ENCODE results near the gene ZNF229.
"Not testable (repeated sequence)": the region's sequence is repeated elsewhere in the genome, so short reads cannot be mapped to it uniquely, and the experiment has no call there.

The ZNF229 gene

DNA sequence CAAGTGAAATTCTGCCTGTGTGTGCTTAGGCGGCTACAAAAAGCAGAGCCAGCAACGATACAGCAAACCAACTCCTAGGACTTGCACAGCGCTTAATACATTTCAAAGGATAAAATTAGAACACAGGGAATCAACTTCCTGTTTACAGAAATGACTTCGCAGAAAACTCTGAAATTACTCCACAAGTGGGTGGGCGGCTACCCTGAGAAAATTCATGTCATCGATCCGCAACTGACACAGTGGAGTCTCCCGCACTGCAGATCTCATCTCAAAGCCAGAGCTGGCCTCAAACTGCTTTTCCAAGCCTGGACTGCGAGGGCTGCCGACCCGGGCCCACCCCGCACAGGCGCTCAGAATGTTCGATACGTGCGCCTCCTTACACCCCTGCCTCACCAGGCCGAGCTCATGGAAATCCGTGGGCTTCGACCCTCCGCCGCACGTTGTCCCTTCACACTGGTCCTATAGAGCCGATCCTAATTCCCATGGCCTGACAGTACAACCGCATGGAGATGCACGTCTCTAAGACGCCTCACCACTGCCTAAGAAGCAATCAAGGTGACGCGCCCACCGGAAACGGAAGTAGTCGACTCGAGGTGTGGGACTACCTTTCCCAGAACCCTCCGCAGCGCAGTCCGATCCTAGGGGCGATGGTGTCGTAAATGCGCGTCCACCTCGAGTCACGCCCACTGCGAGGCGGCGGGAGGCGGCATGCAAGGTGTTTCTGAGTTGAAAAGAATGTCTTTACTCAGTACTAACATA lies at the start of gene ZNF229:
Gene ZNF229, minus strand, starts transcription at position 557 of the 759 bp plus-strand sequence. CDS start 5,625 bp downstream, outside the sequence.
- peak; percentile 14 to 45 (median 36) for DNase-seq (ENCODE audit: low read depth in 2 of 3, low spot score in 2 of 3)

DNA sequence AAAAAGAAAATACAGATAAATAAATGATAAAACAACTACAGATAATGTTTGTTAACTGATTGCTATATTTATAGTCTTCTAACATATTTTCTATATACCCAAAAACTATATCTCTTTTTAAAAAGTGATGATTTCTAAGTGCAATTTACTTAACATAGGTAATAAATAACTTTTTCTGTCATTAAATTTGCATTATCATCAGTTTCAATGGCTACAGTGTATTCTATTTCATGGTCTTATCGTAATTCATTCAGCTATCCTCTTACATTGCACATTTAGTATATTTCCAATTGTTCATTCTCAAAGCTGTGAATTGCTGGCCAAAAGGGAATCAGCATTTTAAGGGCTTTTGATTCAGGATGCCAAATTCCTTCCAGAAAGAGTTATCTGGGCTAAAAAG lies 48.4 kb upstream of the ZNF229 start:
- DNase-seq (ENCODE audit: low read depth in 2 of 3, low spot score in 2 of 3), result no peak

DNA sequence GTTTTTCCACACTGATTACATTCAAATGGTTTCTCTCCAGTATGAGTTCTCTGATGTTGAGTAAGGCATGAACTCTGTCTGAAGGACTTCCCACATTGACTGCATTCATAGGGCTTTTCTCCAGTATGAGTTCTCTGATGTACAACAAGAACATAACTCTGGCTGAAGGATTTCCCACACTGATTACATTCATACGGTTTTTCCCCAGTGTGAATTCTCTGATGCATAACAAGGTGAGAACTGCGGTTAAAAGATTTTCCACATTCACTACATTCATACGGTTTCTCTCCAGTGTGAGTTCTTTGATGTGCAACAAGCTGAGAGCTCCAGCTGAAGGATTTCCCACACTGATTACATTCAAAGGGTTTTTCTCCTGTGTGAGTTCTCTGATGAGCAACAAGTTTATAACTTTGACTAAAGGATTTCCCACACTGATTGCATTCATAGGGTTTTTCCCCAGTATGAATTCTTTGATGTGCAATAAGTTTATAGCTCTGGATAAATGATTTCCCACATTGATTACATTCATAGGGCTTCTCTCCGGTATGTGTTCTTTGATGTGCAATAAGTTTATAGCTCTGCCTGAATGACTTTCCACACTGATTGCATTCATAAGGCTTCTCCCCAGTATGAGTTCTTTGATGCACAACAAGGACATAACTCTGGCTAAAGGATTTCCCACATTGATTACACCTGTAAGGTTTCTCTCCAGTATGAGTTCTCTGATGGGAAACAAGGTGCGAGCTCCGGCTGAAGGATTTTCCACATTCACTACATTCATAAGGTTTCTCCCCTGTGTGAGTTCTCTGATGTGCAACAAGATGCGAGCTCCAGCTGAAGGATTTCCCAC lies 28.5 kb upstream of the ZNF229 start:
- no peak for DNase-seq (ENCODE audit: low read depth in 2 of 3, low spot score in 2 of 3)

DNA sequence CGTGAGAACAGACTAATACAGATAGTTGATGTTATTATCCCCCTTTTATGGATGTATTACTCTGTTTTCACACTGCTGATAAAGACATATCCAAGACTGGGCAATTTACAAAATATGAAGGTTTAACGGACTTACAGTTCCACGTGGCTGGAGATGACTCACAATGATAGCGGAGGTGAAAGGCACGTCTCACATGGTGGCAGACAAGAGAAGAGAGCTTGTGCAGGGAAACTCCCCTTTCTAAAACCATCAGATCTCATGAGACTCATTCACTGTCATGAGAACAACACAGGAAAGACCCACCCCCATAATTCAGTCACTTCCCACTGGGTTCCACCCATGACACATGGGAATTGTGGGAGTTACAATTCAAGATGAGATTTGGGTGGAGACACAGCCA lies 20.5 kb upstream of the ZNF229 start:
- DNase-seq (ENCODE audit: low read depth in 2 of 3, low spot score in 2 of 3), result not testable (repeated sequence)

DNA sequence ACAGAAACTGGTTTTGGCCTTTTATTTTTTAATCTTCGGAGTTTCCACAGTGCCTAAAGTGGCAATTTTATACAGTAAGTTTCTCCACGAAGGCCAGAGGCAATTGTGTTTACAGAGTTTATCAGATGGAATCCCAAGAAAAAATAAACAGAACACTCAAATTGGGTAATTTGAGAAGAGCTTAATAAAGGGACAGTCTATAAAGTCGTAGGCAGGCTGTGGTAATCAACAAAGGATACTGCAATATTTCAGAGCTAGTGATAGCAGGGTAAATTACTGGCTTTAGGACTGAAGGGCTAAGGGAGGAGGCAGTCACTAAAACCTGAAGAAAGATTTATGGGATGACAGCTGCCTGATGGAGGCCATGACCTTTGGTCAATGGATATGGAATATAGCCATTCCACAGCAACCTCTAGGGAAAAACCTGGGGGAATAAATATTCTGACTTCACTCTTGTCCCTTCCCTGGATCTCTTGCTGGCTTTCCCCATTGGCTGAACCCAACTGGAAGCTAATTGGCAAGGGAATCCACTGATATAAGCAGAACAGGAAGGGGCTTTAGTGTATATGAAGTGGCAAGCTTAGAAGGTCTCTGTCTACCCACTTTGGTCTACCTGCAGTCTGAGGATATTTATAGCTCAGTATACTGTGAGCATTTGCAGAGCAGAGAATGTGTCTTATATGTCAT lies 14.5 kb upstream of the ZNF229 start:
- not testable (repeated sequence) for DNase-seq (ENCODE audit: low read depth in 2 of 3, low spot score in 2 of 3)

DNA sequence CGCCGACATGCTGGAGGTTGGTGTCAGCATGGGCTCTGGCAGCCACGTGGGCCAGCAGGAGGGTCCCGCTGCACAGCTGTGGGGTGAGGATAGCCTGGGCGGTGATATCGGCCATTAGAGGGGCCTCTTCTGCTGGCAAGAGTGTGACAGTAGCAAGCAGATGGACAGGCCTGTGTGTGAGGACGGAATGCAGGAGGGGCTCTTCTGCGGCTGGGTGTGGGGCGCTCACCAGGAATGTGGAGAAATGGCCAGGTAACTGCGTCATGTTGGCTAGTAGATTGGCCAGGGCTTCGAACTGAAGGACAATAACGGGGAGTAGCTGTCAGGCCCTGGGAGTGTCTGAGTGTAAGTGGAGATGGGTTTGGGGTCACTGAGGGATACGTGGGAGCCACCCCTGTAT lies 7.7 kb upstream of the ZNF229 start:
- DNase-seq (ENCODE audit: low read depth in 2 of 3, low spot score in 2 of 3), result not testable (repeated sequence)

DNA sequence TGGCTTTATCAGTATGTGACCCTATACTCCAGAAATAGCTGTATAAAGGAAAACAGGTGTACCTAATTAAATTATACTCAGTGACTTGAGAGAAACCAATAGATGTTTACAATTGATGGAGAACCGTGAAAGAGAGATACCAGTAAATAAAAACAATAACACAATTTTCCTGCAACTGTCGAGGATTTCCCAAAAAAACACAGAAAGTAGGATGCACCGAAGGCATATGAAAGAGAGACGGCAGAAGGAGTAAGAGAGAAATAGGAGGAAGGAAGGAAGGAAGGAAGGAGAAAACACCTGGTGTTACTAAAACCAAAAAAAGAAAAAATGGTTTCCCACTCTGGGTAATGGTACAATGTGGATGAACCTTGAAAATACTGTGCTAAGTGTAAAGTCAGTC lies 6.8 kb upstream of the ZNF229 start:
- DNase-seq (ENCODE audit: low read depth in 2 of 3, low spot score in 2 of 3), result no peak

DNA sequence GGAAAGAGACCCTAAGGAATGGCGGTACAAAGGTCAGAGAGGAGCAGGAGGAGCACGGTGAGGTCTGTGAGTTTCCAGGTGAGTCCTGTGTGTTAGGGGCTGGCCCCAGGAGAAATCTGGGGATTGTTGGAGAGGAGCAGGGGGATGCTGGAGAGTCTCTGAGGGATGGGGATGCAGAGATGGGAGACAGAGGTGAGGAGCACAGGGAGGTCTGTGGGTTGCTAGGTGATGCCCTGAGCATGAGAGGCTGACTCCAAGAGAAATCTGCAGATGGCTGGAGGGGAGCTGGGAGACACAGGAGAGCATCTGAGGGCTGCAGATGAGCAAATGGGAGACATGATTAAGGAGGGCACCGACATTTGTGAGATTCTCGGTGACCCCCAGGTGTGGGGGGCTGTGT lies 4.1 kb upstream of the ZNF229 start:
- no peak for DNase-seq (ENCODE audit: low read depth in 2 of 3, low spot score in 2 of 3)

DNA sequence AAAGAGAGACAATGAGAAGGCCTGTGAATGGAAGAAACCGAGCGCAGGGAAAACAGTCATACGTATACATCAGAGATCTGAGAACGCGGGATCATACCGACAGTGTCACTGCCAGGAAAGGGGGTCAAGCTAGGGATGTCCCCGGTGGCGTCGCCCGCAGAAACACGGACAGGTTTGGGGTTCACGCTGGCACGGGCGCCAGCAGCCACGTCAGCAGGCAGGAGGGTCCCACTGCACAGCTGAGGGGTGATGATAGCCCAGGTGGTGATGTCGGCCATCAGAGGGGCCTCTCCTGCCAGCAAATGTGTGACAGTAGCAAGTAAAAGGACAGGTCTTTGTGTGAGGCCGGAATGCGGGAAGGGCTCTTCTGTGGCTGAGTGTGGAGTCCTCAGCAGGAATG lies 3.4 kb upstream of the ZNF229 start:
- DNase-seq (ENCODE audit: low read depth in 2 of 3, low spot score in 2 of 3), result no peak

DNA sequence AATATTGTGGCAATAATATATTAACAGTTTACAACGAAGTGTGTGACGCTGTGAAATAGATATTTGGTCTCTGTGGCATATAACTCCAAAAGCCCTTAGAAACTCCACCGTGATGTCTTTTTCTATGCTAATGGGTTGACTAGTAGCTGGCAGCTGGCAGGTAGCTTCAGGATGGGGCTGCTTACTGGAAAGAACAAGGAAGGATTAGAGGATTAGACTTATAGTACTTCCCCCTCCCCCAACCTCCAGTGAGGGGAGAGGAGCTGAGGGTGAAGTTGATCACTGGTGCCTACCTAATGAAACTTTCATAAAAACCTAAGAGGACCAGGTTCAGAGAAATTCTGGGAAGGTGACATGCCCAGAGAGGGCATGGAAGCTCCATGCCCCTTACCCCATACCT lies 9.8 kb downstream of the ZNF229 start:
- DNase-seq (ENCODE audit: low read depth in 2 of 3, low spot score in 2 of 3), result no peak

DNA sequence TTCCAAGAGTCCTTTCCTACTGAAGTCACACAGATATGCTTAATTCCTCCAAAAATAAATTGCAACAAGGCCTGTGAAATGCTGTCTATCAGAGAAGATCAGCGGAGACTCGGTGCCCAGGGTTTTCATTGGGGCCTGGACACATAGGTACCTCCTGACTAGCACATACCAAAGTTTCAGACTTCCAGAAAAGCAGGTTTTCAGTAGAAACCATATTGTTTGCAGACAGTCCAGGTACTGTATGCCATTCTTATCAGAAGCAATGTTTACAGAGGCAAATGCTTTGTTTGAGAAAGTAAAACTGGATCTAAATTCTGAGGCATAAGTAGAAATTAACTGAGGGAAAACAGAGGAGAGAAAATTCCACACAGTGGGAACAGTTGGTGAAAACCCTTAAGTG lies 12.8 kb downstream of the ZNF229 start:
- no peak for DNase-seq (ENCODE audit: low read depth in 2 of 3, low spot score in 2 of 3)

DNA sequence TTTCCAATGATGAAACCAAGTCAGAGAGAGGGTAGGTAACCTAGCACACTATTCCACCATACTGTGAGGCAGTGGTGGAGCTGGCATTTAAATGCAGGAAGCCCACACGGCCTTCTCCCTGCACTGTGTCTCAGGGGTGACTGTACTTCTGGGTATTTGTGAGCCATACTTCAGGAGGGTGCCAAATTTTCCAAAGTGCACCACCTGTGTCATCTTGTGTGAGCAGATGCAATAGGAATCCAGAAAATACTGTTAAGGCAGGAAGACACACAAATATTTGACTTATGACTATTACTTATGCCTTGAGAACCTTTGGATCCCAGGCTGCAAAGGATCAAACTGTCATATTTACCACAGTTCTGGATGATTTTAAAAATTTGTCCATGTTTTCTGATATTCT lies 17.3 kb downstream of the ZNF229 start:
- DNase-seq (ENCODE audit: low read depth in 2 of 3, low spot score in 2 of 3), result no peak

DNA sequence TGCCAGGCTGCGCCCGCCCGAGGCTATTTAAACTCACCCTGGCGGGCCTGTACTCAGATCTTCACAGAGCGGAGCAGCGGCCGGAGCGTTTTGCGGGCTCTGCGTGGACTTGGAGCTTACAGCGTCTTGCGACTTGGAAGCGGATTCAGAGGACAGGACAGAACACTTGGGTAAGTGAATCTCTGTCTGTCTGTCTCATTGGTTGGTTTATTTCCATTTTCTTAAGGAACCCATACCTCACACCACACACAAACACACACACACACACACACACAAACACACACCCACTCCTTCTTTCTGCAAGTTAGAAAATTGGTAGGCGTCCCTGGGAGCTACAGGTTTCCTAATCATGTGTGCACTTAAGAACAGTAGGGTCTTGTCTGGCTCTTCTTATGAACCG lies 32.7 kb downstream of the ZNF229 start:
- not testable (repeated sequence) for DNase-seq (ENCODE audit: low read depth in 2 of 3, low spot score in 2 of 3)

DNA sequence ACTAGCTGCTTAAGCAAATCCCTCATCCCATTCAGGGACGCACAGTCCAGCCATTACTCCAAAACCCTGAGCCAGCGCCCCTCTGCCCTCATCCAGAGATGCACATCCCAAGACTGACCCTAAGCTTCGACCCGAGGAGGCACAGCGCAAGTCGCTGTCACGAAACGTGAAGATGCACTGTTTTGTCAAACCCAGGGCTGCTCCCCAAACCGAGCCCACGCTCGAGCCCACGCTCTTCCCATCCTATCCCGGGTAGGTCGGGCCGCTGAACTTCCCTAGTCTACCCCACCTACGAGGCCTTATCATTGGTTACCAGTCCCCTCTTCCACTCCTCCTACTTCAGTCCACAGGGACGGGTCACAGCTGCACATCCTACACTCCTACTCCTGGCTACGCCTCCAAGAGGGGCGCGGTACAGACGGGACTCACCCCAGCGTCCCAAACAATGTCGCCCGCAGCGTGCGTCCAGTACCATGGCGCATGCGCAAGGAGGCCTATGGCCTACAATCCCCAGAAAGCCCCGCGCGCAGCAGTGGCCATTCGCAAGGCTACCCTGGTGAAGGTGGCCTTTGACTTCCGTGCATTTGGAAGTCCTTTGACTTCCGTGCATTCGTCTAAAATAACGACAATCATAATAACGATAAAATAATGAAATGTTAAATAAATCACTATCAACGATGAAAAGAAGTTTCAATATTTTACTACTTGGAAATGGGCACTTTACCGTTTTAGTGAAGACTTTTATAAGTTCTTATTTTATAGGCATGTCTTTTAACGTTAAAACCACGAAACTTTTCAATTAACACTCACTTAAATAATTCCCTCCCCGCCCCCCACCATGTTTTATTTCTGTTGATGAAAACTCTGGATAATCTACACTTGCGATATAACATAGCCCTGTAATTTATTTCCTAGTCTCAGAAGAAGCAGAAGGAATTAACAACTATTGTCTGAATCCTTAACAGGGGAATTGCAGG lies 46.8 kb downstream of the ZNF229 start, which contains the start of gene ZNF285:
Gene ZNF285, minus strand, starts transcription at position 470 of the 977 bp plus-strand sequence. CDS start 4,395 bp downstream, outside the sequence.
- peak; percentile 37 to 50 (median 40) for DNase-seq (ENCODE audit: low read depth in 2 of 3, low spot score in 2 of 3)

DNA sequence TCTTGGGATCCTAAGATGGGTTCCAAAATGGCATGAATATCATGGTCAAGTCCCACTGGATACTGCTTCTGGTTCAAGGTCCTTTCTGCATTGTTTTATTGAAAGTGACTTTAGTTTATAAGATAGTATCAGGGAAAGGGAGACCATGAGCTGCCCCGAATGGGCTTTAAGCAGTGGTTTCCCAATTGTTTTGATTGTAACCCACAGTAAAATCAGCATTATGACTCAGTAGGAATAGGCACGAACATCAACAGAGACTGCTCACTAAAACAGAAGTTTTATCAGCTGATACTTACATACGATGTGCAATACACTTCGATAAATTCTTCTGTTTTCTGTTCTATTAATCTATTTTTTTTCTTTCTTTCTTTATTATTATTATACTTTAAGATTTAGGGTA lies 59.0 kb downstream of the ZNF229 start:
- not testable (repeated sequence) for DNase-seq (ENCODE audit: low read depth in 2 of 3, low spot score in 2 of 3)

All from activated CD8-positive, alpha-beta memory T cell treated with anti-CD3 and anti-CD28 coated beads for 48 hours (primary cell).